HG03342 (cell line): ENCODE measurements around the gene PAQR6.
"Not testable (repeated sequence)": the region's sequence is repeated elsewhere in the genome, so short reads cannot be mapped to it uniquely, and the experiment has no call there.

ENCODE experiments used
- ATAC-seq: cut with Tn5 transposase; IDR thresholded peaks from one replicate; pipeline ENCODE4 v1.9.1; 2021; ENCODE audit warnings: mild to moderate bottlenecking, moderate library complexity; ENCODE audit not compliant: unreplicated experiment

The PAQR6 gene

GRCh38 chr1:156233426-156234127, 14.3 kb downstream of the PAQR6 start:
- no peak for ATAC-seq

- ATAC-seq = no peak
Measured at GRCh38 chr1:156232201-156232894, 15.5 kb downstream of the PAQR6 start.

- ATAC-seq = no peak
Measured at GRCh38 chr1:156230473-156230837, 17.4 kb downstream of the PAQR6 start.

GRCh38 chr1:156229809-156230472, 17.9 kb downstream of the PAQR6 start:
- no peak for ATAC-seq

- ATAC-seq = no peak
Measured at GRCh38 chr1:156228501-156228900, 19.4 kb downstream of the PAQR6 start.

GRCh38 chr1:156226782-156227181, 21.1 kb downstream of the PAQR6 start:
- ATAC-seq = peak; percentile 4

- peak; percentile 64 for ATAC-seq
Measured at GRCh38 chr1:156226116-156226538, 21.7 kb downstream of the PAQR6 start.

- ATAC-seq = no peak
Measured at GRCh38 chr1:156225677-156226014, 22.2 kb downstream of the PAQR6 start.

GRCh38 chr1:156221986-156222692, 25.7 kb downstream of the PAQR6 start:
- no peak for ATAC-seq

- no peak for ATAC-seq
Measured at GRCh38 chr1:156220226-156220625, 27.6 kb downstream of the PAQR6 start.

GRCh38 chr1:156217871-156218270, 30.0 kb downstream of the PAQR6 start:
- no peak for ATAC-seq

- not testable (repeated sequence) for ATAC-seq
Measured at GRCh38 chr1:156216361-156217086, 31.3 kb downstream of the PAQR6 start.

- ATAC-seq = no peak
Measured at GRCh38 chr1:156214024-156214748, 33.7 kb downstream of the PAQR6 start.

- no peak for ATAC-seq
Measured at GRCh38 chr1:156213644-156213966, 34.3 kb downstream of the PAQR6 start.

- peak; percentile 83 for ATAC-seq
Measured at GRCh38 chr1:156212833-156213643, 34.8 kb downstream of the PAQR6 start, which contains the start of gene PMF1. Gene PMF1, plus strand, starts transcription at chr1:156213007. Its CDS starts 9 bp downstream, at chr1:156213016.

GRCh38 chr1:156212130-156212529, 35.7 kb downstream of the PAQR6 start:
- ATAC-seq = no peak

GRCh38 chr1:156211243-156211642, 36.6 kb downstream of the PAQR6 start:
- ATAC-seq = no peak

GRCh38 chr1:156204686-156205085, 43.2 kb downstream of the PAQR6 start:
- no peak for ATAC-seq

GRCh38 chr1:156203331-156203730, 44.5 kb downstream of the PAQR6 start:
- no peak for ATAC-seq
